ENCODE results near the gene PLIN1.
A peak's percentile ranks its signal among the peaks of the same experiment; 100 is the strongest.

The PLIN1 gene

DNA sequence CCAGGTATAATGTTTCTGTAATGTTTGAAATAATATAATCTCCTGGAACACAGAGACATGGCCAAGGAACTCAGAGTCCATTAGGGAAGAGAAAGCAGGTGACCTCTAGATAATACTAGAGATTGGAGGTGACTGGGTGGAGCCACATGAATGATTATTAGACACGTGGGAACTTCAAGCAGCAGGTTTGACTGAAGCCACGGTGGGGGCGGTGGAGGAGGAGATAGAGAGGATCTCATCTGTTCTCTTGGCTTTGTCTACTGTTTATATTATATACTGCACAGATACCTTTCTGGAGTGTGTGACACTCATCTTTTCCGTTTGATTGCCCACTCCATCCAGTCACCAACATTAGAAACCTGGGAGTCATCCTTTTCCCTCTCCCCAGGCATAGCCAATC is 57.6 kb downstream of the PLIN1 start:
- no peak for DNase-seq

DNA sequence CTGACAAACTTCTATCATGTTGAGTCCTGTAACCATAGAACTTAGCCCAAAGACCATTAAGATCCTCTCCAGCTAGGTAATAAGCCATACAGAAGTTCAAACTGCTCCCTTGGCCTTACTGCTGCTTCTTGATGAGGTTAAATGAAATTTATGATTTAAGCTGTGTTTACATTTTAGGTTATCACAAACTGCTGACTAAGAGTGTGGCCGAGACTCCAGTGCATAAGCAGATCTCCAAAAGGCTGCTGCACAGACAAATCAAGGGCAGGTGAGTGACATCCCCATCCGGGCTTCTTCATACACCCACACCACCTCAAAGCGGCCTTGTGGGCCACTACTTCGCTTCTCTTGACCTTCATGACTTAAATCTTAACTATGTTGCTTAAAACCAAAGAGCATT is 62.9 kb downstream of the PLIN1 start:
- no peak for DNase-seq

DNA sequence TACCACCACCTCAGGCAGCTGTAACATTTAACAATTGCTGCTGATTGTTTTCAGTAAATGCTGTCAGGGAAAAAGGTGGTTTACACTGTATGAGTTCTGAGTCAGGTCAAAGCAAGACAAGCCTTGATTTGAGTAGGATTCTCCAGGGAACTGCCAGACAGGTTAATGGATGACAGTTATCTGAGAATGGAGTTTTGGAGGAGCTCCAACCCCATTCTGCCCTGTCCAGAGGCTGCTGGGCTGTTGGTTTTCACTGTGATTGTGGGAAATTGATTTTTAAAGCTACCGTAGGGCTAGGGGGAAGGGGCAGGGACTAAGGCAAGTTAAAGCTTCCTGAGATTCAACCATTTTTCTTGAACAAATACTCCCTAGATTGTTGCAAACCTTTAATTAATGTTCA is 64.0 kb downstream of the PLIN1 start:
- DNase-seq = peak; percentile 11

All from fibroblast of upper back skin (primary cell).